CD4-positive, alpha-beta T cell treated with Interleukin-1 beta for 1 hour (primary cell): ENCODE data around the gene NEU4.
"Not testable (repeated sequence)": the region's sequence is repeated elsewhere in the genome, so short reads cannot be mapped to it uniquely, and the experiment has no call there.

Source experiments
- DNase-seq, 2 donors: peaks; one replicate each; pipeline ENCODE4 v3.0.0-alpha.2; 2020 to 2022

NEU4 gene

GRCh38 chr2:241808721-241809382 lies at the start of gene NEU4:
TSS of gene NEU4 (plus strand) at chr2:241809193. CDS start at chr2:241814485, 5,292 bp downstream.
- DNase-seq = no peak

- DNase-seq = not testable (repeated sequence)
These were observed 49.1 kb upstream of the NEU4 start for GRCh38 chr2:241759893-241760292.

- DNase-seq = no peak
These were observed 48.7 kb upstream of the NEU4 start for GRCh38 chr2:241760301-241760771.

- peak in 1 of 2 donors; percentile 21 for DNase-seq
These were observed 46.6 kb upstream of the NEU4 start for GRCh38 chr2:241762321-241762932.

GRCh38 chr2:241762933-241763369 lies 46.0 kb upstream of the NEU4 start:
- DNase-seq = peak; percentile 74 to 82

GRCh38 chr2:241763551-241764274 lies 45.3 kb upstream of the NEU4 start:
- DNase-seq = peak; percentile 23 to 46

GRCh38 chr2:241764275-241765241 lies 44.4 kb upstream of the NEU4 start:
- DNase-seq = no peak

- DNase-seq = no peak
These were observed 41.3 kb upstream of the NEU4 start for GRCh38 chr2:241767464-241768250.

GRCh38 chr2:241768251-241768711 lies 40.7 kb upstream of the NEU4 start:
- no peak for DNase-seq

- no peak for DNase-seq
These were observed 40.1 kb upstream of the NEU4 start for GRCh38 chr2:241768850-241769249.

GRCh38 chr2:241769819-241770184 lies 39.2 kb upstream of the NEU4 start:
- no peak for DNase-seq

GRCh38 chr2:241770185-241770935 lies 38.6 kb upstream of the NEU4 start:
- DNase-seq = no peak

- DNase-seq = no peak
These were observed 38.1 kb upstream of the NEU4 start for GRCh38 chr2:241770936-241771285.

- DNase-seq = no peak
These were observed 37.5 kb upstream of the NEU4 start for GRCh38 chr2:241771286-241772062.

- peak in 1 of 2 donors; percentile 56 for DNase-seq
These were observed 36.9 kb upstream of the NEU4 start for GRCh38 chr2:241772063-241772499.

GRCh38 chr2:241773511-241774418 lies 35.2 kb upstream of the NEU4 start:
- DNase-seq = no peak

GRCh38 chr2:241774419-241775222 lies 34.4 kb upstream of the NEU4 start:
- no peak for DNase-seq
